ENCODE results near the gene AGAP1.

GRCh38 chr2:235721625-235722024, 227.8 kb downstream of the AGAP1 start:
- TF ChIP-seq CTCF (IDR thresholded peaks at IDR 0.05) (no peak), POLR2AphosphoS5 (IDR thresholded peaks at IDR 0.05) (no peak)

Data from sigmoid colon (tissue), 4 donors.